ENCODE measurements around the gene SRGAP1.

DNA sequence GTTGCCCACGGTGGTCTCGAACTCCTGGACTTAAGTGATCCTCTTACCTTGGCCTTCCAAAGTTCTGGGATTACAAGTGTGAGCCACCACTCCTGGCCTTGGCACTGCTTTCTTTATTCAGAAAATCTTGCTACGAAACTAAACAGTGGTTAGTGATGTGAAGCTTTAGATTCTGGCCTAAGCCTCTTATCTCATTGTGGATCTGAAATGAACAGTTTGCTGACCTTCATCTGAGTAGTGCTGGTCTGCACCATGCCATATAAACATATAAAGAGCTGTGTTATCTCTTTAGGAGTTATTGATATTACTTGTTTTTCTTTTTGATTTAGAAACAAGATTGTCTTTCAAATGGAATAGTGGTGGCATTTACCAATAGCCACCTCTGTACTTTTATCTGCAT lies 22.6 kb downstream of the SRGAP1 start:
- TF ChIP-seq POLR2A (IDR thresholded peaks at IDR 0.05; ENCODE audit: low read depth, low read length) = no peak
- no peak for TF ChIP-seq POLR2AphosphoS5 (IDR thresholded peaks at IDR 0.05; ENCODE audit: low read depth, low read length)
